HFFc6 (cell line): ENCODE data around the gene PCSK6. TPM values are rescaled to one million over a fixed set of nuclear protein-coding genes. Genes with fewer than 3 reads are reported as not detected.

Experiments used
- DNase-seq: peaks from one replicate; pipeline ENCODE4 v3.0.0-alpha.2; 2018
- H3K27ac Mint-ChIP-seq: 2 replicates; pipeline ENCODE4 v1.8.0; 2020; ENCODE audit warnings: mild to moderate bottlenecking, mixed read lengths
- H3K27me3 Mint-ChIP-seq: 2 replicates; pipeline ENCODE4 v1.8.0; 2021; ENCODE audit warnings: mild to moderate bottlenecking, moderate library complexity, mixed read lengths; ENCODE audit not compliant: insufficient read depth
- H3K36me3 Mint-ChIP-seq: 2 replicates; pipeline ENCODE4 v1.8.0; 2021; ENCODE audit warnings: low read depth, mixed read lengths
- H3K4me1 Mint-ChIP-seq: 2 replicates; pipeline ENCODE4 v1.8.0; 2020; ENCODE audit warnings: low read depth, mixed read lengths
- H3K4me3 Mint-ChIP-seq: 2 replicates; pipeline ENCODE4 v1.8.0; 2020; ENCODE audit warnings: mild to moderate bottlenecking, moderate library complexity, mixed read lengths
- H3K9me3 Mint-ChIP-seq: 2 replicates; pipeline ENCODE4 v1.8.0; 2020; ENCODE audit warnings: mild to moderate bottlenecking, mixed read lengths
- CTCF ChIP-seq: fragments of 200-600 bp; sonication (generic); IDR thresholded peaks from 2 replicates; pipeline ENCODE4 v1.5.0; 2021; ENCODE audit warnings: antibody characterized with exemption, mild to moderate bottlenecking
- total RNA-seq, 6 experiments: library from RNA; stranded (reverse); fragmentation: NEBNext Ultra II Directional; extraction: Animal tissue kit (Norgen Biotek cat#: 25700); gene quantifications; 2 replicates in 1 of 6; 3 replicates in 5 of 6; pipeline ENCODE4 v1.2.3, GENCODE V29; 2021

Gene PCSK6
- total RNA-seq, 6 experiments from 2014 or later = not detected

GRCh38 chr15:101505610-101506337 is 16.3 kb upstream of the PCSK6 start:
- Mint-ChIP-seq H3K4me1 (no peaks in the 10 kb centered on the region), H3K9me3 (no peaks in the 10 kb centered on the region), H3K27ac (no peak overlapping the region), H3K4me3 (no peak overlapping the region), H3K27me3 (peaks cover 7% of the 10 kb centered on the region), H3K36me3 (no peaks in the 10 kb centered on the region)
- TF ChIP-seq CTCF = no peak
- no peak for DNase-seq

GRCh38 chr15:101504866-101505609 is 15.5 kb upstream of the PCSK6 start:
- H3K27ac Mint-ChIP-seq = no peak overlapping the region
- H3K36me3 Mint-ChIP-seq = no peaks in the 10 kb centered on the region
- H3K4me3 Mint-ChIP-seq = no peak overlapping the region
- TF ChIP-seq CTCF = no peak
- no peak for DNase-seq
- no peaks in the 10 kb centered on the region for H3K4me1 Mint-ChIP-seq
- peaks cover 7% of the 10 kb centered on the region for H3K27me3 Mint-ChIP-seq
- no peaks in the 10 kb centered on the region for H3K9me3 Mint-ChIP-seq

- TF ChIP-seq CTCF = no peak
- Mint-ChIP-seq H3K4me1 (peaks cover under 1% of the 10 kb centered on the region), H3K27me3 (peaks cover 5% of the 10 kb centered on the region; the same call in 1 of the 2 replicates), H3K27ac (no peak overlapping the region), H3K9me3 (no peaks in the 10 kb centered on the region), H3K4me3 (no peak overlapping the region), H3K36me3 (no peaks in the 10 kb centered on the region)
- DNase-seq = no peak
Observed at GRCh38 chr15:101504373-101504772, 14.9 kb upstream of the PCSK6 start.

- Mint-ChIP-seq H3K4me1 (peaks cover 8% of the 10 kb centered on the region), H3K27ac (no peak overlapping the region), H3K36me3 (no peaks in the 10 kb centered on the region), H3K4me3 (no peak overlapping the region), H3K9me3 (no peaks in the 10 kb centered on the region), H3K27me3 (peaks cover 5% of the 10 kb centered on the region)
- TF ChIP-seq CTCF = no peak
- no peak for DNase-seq
Observed at GRCh38 chr15:101503296-101503599, 13.7 kb upstream of the PCSK6 start.

GRCh38 chr15:101502572-101503295 is 13.2 kb upstream of the PCSK6 start:
- peaks cover 12% of the 10 kb centered on the region for H3K4me1 Mint-ChIP-seq
- no peak for TF ChIP-seq CTCF
- H3K9me3 Mint-ChIP-seq = no peaks in the 10 kb centered on the region
- H3K27ac Mint-ChIP-seq = no peak overlapping the region
- no peaks in the 10 kb centered on the region for H3K36me3 Mint-ChIP-seq
- no peak overlapping the region for H3K4me3 Mint-ChIP-seq
- DNase-seq = no peak
- peaks cover 8% of the 10 kb centered on the region for H3K27me3 Mint-ChIP-seq
